ENCODE measurements around the gene CDH12.

DNA sequence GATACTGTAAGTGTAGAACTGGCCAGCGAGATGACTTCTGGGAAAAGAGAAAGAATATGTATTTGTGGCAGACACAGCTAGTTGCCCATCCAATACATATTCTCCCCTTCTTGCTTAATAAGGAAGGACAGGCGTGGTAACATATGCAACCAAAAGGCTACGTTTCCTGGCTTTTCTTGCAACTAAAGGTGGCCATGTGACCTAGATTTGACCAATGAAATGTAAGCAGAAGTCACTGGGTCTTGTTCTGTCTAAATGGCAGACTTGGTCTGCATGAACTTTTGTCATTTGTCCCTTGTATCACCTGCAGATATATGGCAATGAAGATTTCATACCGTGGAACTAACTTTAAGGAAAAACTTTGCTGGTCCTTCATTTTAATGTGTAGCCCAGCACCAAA lies 183.8 kb downstream of the CDH12 start:
- TF ChIP-seq, protein P1, sequence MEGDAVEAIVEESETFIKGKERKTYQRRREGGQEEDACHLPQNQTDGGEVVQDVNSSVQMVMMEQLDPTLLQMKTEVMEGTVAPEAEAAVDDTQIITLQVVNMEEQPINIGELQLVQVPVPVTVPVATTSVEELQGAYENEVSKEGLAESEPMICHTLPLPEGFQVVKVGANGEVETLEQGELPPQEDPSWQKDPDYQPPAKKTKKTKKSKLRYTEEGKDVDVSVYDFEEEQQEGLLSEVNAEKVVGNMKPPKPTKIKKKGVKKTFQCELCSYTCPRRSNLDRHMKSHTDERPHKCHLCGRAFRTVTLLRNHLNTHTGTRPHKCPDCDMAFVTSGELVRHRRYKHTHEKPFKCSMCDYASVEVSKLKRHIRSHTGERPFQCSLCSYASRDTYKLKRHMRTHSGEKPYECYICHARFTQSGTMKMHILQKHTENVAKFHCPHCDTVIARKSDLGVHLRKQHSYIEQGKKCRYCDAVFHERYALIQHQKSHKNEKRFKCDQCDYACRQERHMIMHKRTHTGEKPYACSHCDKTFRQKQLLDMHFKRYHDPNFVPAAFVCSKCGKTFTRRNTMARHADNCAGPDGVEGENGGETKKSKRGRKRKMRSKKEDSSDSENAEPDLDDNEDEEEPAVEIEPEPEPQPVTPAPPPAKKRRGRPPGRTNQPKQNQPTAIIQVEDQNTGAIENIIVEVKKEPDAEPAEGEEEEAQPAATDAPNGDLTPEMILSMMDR (IDR thresholded peaks at IDR 0.05; ENCODE audit: low read length), result no peak
- no peak for TF ChIP-seq EZH2 (IDR thresholded peaks at IDR 0.05; ENCODE audit: borderline replicate concordance, low read length)

Data from OCI-LY1 (cell line).